HG02623 (cell line): ENCODE results near the gene SELENOF.

ENCODE experiments used
- ATAC-seq: cut with Tn5 transposase; IDR thresholded peaks from one replicate; pipeline ENCODE4 v1.9.1; 2021; ENCODE audit warnings: moderate library complexity; ENCODE audit not compliant: unreplicated experiment

Gene SELENOF

DNA sequence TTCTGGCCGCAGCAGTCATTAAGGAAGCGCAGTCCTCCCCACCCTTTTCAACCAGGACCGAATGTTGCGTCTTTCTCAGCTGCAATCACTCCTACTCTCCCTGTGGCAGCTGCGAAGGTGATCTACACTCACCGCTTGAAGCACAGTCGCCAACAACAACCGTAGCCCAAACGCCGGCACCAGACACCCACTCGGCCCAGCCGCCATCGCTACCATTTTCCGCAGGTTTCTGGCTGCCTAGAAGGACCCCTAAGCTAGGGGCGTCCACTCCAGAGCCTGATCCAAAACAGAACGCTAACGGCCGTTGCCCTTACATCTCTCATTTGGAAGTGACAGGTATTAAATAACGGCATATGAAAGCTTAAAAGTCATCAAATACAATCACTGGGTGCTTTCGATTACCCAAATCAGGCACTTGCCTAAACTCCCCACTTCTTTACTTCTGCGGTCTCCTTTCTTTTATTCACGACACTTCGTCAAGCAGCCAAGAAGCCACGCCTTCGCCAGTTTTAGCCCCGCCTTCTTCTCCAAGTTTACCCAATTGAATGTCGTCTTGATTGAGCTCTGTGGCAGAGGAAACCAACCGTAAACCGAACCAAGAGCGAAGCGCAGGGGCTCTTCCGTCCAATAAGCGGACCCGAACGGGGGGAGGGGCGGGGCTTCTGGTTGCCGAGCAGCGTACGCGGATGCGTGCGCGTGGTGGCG is at the start of gene SELENOF:
Gene SELENOF, minus strand, starts transcription at position 231 of the 705 bp plus-strand sequence. Its CDS starts 15 bp downstream, at position 216.
- peak; percentile 83 for ATAC-seq

DNA sequence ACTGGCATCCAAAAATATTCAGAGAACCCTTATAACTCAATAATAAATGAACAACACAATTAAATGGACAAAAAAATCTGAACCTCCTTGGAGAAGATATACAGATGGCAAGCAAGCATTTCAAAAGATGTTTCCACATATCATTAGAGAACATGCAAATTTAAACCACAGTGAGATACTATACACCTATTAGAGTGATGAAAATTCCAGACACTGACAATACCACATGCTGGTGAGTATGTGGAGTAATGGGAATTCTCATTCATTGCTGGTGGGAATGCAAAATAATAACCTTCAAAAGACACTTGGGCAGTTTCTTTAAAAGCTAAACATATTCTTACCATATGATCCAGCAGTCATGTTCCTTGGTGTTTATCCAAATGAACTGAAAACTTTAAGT is 46.6 kb upstream of the SELENOF start:
- no peak for ATAC-seq

DNA sequence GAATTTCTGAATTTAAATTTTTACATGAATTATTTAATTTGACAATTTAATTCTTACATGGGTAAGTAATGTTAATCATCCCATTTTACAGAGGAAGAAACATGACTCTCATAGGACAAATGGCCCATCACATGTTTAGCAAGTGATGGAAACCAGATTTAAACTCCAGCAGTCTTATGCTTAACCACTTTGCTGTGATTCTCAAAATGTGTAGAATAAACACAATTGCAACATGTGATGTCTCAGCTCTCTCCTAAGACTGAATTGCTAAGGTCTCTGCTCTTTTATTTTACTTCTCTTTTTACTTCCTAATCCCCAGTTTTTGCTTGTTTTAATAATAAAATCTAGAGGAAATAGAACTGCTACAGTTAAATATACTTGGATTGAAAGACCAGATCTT is 43.3 kb upstream of the SELENOF start:
- no peak for ATAC-seq

GRCh38 chr1:86956221-86956620 is 42.3 kb upstream of the SELENOF start:
- no peak for ATAC-seq

DNA sequence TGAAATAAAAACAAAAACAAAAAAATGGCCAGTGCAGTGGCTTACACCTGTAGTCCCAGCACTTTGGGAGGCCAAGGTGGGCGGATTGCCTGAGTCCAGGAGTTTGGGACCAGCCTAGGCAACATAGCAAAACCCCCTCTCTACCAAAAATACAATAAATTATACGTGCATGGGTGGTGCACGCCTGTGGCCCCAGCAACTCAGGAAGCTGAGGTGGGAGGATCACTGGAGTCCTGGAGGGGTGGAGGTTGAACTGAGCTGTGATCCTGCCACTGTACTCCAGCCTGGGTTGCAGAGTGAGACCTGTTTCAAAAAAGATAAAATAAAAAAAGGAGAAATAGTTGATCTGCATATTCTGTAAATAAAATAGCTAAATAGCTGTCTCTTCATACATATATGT is 41.8 kb upstream of the SELENOF start:
- no peak for ATAC-seq

- ATAC-seq = no peak
These were observed 39.2 kb upstream of the SELENOF start for GRCh38 chr1:86953167-86953566.

- no peak for ATAC-seq
These were observed 37.5 kb upstream of the SELENOF start for GRCh38 chr1:86951430-86951829.

- ATAC-seq = no peak
These were observed 36.9 kb upstream of the SELENOF start for GRCh38 chr1:86950712-86951419.

GRCh38 chr1:86948212-86948611 is 34.3 kb upstream of the SELENOF start:
- no peak for ATAC-seq

DNA sequence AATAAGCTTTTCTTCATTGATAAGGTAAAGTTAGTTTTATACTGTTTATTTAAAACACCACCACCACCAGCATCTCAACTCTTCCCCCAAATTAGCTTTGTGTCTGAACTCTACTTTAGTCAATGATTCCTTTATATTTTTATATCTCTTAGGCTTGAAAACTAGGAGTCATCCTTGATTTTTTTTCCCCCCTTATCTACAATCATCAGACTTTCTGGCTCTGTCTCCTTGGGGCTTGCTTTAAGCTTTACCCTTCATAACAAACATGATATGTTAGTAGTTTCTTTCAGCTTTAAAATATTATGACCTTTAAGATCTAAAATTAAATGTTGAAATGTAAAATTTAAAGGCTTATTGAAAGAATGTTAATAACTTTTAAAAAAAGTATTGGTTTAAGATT is 28.8 kb upstream of the SELENOF start:
- ATAC-seq = no peak

GRCh38 chr1:86942042-86942441 is 28.1 kb upstream of the SELENOF start:
- no peak for ATAC-seq

DNA sequence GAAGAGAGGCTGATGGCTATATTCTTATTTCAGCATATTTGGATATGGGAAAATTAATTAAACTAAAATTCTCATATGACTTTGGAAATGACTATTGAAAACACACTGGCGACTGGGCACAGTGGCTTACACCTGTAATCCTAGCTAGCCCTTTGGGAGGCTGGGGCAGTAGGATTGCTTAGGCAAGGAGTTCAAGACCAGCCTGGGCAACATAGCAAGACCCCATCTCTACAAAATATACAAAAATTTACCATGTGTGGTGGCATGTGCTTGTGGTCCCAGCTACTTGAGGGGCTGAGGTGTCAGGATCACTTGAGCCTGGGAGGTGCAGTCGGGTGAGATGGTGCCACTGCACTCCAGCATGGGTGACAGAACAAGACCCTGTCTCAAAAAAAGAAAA is 26.7 kb upstream of the SELENOF start:
- no peak for ATAC-seq

DNA sequence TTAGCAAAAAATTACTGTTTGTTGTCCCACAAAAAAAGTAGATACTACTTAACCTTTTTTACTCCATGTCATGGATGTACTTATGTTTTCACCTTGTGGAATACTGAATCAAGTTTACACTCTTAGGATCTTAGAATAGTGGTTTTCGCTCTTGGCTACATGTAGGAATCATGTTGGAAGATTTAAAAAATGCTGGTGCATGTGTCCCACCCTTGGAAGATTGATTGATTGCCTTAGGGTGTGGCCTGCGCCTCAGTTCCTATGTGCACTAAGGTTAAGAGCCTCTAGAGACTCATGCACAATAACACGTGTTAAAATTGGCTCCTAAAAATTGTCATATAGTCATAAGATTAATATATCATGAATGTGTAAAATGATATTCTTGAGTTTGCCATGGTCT is 25.5 kb upstream of the SELENOF start:
- ATAC-seq = no peak

GRCh38 chr1:86938855-86939254 is 24.9 kb upstream of the SELENOF start:
- no peak for ATAC-seq

- ATAC-seq = no peak
These were observed 24.5 kb upstream of the SELENOF start for GRCh38 chr1:86938450-86938849.

DNA sequence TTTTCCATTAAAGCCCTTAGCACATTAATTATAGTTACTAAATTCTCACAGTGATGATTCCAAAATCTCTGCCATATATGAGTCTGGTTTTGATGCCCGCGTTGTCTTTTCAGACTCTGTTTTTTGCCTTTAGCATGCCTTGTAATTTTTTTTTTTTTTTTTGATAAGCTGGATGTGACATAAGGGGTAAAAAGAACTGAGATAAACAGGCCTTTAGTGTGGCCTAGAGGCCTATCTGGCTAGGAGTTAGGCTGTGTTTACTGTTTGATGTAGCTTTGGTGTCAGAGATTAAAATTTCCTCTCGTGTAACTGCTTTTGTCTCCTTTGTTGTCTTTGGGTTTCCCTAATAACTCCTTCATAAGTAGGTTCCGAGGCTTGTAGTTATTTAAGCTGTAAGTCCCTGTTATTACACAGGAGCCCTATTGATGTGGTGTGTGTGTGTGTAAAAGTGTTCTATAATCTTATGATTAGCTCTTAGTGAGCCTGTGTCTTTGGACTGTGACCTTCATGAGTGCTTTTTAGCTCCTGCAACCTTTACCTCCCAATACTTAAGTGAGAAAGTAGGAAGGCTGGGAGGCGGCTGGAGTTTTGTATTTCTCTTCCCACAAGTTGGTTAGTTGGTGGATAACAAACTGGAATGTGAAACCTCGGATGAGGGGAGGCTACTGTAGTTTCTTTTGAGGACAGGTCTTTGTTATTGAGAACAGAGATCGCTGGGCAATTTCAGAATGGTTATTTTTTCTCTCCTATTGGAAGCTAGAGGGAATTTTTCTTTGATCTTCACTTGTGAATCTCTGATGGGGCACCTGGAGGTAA is 19.8 kb upstream of the SELENOF start:
- no peak for ATAC-seq

GRCh38 chr1:86933051-86933450 is 19.1 kb upstream of the SELENOF start:
- ATAC-seq = no peak

- ATAC-seq = no peak
These were observed 14.9 kb upstream of the SELENOF start for GRCh38 chr1:86928819-86929218.

DNA sequence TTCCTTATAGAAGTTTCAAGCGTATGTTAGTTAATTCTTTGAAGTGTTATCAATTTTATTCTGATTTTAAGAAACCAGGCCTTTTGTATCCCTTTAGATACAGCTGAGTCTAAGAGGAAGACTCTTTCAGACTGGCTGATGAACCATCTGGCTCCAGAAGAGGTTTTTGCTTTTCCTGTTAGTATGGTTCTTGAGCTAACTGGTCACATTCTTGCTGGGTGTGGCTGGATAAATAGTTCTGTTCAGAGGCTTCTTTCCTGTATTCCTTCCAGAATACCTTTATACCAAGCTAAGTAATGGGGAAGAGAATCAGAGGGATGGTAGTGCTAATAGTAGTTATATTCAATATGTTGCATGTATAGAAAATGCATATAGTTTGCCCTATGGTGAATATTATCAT is 13.0 kb upstream of the SELENOF start:
- no peak for ATAC-seq

- no peak for ATAC-seq
These were observed 11.8 kb upstream of the SELENOF start for GRCh38 chr1:86925742-86926141.

DNA sequence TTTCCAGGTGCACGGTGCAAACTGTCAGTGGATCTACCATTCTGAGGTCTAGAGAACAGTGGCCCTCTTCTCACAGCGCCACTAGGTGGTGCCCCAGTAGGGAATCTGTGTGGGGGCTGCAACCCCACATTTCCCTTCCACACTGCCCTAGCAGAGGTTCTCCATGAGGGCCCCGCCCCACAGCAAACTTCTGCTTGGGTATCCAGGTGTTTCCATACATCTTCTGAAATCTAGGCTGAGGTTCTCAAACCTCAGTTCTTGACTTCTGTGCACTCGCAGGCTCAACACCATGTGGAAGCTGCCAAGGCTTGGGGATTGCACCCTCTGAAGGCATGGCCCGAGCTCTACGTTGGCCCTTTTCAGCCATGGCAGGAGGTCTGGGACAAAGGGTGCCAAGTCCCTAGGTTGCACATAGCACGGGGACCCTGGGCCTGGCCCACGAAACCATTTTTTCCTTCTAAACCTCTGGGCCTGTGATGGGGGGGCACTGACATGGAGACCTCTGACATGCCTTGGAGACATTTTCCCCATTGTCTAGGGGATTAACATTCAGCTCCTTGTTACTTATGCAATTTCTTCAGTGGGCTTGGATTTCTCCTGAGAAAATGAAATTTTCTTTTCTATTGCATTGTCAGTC is 10.5 kb upstream of the SELENOF start:
- no peak for ATAC-seq
